Daoy (cell line): ENCODE data around the gene KIFAP3. TPM values are rescaled to one million over a fixed set of nuclear protein-coding genes. Genes with fewer than 3 reads are reported as not detected.
A peak's percentile ranks its signal among the peaks of the same experiment; 100 is the strongest.
"Not testable (repeated sequence)": the region's sequence is repeated elsewhere in the genome, so short reads cannot be mapped to it uniquely, and the experiment has no call there.

Source experiments
- DNase-seq: peaks from one replicate; pipeline ENCODE4 v3.0.0-alpha.2; 2015; ENCODE audit warnings: low read depth
- total RNA-seq: library from RNA; depleted of rRNA; stranded (reverse); fragments of >200 nt; shearing (Covaris generic); gene quantifications from 2 replicates; pipeline ENCODE4 v1.2.3, GENCODE V29; 2014; rRNA removed

The KIFAP3 gene
- total RNA-seq, 1 experiment from 2014 or later, result 21.9 TPM

DNA sequence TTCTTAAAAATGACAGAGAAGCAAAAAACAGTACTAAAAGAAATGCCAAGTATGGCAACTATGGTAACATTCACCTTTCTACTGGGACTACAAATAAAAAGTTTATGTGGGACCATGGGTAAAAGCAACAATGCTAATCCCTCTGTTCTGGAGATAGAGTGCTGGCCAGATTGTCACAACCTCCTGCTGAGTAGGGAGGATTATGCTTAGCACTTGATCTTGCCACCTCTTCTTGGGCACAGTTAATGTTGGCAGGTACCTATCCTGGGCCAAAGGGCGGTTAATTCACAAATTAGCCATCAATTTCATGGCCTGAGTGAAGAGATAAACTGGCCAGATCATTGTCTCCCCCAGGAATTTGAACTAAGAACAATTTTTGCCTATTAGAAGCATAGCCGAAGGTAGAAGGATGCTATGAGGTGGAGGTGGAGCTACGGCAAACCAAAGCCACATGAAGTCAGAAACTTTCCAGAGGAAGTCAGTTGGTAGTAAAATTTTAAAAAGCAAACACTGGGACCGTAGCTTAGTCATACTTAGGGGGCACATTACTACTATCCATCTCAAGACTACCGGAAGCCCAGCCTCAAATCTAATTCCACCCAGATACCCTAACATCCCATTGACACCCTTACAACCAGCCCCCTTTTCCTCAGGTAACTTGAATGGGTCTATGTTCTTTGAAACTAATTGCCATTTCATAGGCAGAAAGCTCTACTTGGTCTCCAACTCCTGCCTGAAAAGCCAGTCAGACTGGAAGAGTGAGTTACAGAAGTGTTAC, 183.5 kb downstream of the KIFAP3 start:
- peak; percentile 19 for DNase-seq

DNA sequence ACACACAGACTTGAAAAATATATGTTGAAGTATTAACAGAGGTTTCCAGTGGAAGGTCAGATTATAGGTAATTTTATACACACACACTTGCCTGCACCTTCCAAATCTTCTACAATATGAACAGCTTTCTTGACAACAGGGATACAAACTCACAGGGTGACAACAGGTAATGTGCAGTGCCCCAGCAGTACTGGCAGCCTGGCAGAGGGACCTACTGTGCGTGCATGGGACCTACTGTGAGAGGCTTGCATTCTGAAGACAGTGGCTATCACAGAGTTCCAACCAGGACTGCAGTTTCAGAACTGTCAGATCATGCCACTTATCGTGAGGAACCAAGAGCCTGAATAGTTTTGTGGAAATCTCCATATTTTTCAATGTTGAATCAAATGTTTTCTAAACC, 184.6 kb downstream of the KIFAP3 start:
- DNase-seq, result no peak

DNA sequence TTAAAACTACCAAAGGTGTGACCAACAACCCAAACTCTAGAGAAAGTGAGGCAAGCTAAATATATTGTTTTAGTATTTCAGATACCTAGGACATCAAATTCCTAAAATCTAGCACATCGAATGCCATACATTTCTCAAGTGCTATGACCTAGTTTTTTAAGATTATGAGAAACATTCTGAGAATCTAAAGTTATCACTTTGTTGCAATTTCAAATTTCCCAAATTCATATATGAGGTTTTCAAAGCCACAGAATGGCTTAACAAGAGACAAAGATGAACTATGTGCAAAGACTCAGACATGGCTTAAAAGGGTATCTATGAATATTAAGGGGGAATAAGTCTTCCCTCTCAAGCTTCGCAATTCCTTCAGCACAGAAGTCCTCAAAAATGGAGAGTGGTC, 187.6 kb downstream of the KIFAP3 start:
- DNase-seq, result no peak

DNA sequence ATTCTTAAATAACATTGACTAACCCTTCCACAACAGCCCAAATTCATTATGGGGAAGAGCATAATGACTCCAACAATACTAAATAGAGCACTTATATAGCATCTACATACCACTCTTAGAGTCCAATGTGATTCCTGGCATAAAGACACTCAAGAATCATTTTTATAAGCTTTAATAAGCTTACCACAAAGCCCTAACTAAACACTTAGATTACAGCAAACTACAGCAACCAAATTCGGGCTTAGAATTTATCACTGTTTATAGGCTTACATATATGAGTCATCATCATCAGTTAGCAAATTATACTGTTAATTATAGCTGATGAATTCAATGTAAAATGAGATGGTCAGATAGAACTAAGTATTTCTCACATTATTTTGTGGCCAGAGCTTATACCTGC, 188.1 kb downstream of the KIFAP3 start:
- no peak for DNase-seq

DNA sequence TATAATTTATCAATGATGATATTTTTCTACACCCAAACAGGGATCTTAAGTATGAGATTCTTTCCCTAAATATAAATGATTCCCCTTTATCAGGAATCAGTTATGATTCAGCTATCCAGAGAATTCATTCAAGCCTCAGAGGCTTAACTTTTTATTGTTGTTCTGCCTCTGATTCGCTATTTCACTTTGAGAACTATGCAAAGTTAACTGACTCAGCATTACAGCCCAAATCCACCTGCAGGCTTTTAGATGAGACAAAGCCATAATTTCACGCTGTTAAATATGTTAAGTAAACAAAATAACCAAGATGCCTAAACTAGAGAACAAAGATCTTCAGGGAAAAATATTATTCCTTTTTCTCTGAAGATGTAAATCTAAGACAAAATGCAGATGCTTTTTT, 189.3 kb downstream of the KIFAP3 start:
- no peak for DNase-seq

DNA sequence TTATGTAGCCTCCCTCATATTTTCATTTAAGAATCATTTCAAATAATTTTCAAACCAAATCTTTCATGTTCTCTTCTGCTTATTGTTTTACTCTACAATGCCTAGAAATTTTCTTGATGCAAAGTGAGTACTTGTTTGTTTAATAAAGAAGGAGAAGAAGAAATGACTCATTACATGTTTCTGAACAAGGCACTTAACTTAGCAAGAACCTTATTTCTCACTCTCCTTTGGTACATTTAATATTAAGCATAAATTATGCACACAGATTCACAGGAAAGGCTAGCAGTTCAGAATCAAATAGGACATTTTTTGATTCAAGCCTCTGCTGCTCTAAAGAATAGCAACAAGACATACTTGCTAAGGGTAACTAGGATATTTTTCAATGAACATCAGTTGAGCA, 189.9 kb downstream of the KIFAP3 start:
- DNase-seq, result no peak

DNA sequence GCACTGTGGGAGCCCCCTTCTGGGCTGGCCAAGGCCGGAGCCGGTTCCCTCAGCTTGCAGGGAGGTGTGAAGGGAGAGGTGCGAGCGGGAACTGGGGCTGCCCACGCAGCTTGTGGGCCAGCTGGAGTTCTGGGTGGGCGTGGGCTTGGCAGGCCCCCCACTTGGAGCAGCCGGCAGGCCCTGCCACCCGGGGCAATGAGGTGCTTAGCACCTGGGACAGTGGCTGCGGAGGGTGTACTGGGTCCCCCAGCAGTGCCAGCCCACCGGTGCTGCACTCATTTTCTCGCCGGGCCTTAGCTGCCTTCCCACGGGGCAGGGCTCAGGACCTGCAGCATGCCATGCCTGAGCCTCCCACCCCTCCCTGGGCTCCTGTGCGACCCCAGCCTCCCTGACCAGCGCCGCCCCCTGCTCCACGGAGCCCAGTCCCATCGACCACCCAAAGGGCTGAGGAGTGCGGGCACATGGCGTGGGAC, 192.4 kb downstream of the KIFAP3 start:
- no peak for DNase-seq

DNA sequence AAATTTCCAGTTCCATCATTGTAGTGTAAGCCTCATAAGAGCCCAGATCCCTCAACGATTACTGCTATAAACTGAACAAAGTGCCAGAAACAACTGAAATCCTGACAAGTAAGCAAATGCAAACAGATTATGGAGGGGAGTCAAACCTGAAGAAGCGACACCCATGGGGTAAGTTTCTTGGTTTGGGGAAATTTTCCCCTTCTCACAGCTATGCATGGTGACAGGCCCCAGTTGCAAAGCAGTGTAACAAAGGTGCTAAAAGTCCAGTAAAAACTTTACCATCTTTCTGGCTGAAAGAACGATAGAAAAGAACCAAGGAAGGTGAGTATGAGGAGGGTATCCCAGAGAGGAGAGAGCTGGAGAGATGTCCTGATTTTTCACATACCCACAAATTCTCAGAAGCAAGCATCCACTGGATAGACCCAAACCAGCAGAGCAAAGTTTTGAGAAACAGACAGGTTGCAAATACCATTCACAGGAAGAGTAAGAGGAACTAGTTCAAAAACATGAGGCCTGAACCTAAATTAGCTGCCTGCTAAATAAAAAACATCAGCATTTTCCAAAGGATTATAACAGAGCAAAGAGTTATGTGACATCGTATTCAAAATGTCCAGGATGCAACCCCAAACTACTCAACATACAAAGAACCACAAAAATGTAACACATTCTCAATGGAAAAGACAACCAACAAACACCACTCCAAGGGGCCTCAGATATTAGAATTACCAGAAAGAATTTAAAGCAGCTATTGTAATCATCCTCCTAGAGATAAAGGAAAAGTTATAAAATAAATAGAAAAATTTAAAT, 195.3 kb downstream of the KIFAP3 start:
- DNase-seq, result no peak

DNA sequence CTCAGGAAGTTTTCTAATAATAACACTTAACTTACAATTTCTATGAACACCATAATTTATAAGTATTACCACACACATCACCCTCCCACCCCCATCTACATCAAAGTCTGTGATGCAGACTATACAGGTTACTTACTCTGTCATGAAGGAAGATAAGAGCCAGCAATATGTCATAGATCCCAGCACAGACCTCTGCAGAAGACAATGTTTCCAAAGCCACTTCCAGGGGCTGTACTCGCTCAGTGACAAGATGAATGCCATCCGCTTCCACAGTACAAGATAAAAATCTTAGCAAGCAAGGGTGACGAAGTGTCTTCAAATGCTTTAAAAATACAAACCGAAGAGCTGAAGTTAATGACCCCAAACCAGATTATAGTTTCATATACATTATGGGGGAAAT, 196.0 kb downstream of the KIFAP3 start:
- DNase-seq, result no peak

DNA sequence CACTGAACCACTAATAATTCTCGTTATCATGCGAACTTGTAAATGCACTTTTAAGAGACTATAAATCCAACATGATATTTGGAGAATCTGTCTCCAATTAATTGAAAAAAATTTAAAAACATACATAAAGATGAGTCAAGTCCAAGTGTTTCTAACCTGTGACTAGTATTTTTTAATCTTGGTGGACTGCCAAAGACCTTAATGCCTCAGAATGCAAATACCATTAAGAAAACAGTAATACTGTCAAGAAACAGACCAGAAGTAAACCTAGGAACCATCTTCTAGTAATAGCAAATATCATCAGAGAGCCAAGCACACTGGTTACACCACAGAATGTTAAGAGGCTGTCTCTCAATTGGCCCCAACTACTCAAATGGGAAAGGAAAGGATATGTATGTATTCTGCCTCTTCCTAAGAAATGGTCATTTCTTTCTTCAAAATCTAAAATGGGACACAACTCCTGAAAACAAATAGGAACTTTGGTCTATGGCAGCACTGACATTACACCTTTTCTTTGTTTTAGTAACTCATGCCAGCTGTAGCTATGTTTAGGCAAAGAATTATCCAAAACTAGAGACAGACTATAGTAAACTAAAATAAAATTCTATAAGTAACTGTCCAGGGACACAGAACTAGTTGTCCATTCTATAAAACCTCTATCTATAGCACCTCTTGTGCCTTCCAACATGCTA, 196.5 kb downstream of the KIFAP3 start:
- DNase-seq, result no peak

DNA sequence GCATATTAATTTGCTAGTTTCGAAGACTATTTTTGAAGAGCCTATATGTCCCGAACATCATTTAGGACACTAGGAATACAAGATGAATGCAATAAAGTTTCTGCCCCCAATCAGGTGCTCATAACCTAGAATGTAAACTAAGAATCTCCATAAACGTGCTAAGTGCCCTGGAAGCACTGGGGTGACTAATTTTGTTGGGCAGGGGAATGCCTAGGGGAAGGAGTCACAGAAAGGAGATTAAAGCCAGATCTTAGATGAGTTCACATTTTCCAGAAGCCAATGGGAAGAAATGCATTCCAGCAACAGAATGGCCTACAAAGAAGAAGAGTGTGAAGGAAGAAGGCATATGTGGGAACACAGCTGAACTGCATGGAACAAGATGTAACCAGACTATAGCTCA, 200.3 kb downstream of the KIFAP3 start:
- DNase-seq, result no peak

DNA sequence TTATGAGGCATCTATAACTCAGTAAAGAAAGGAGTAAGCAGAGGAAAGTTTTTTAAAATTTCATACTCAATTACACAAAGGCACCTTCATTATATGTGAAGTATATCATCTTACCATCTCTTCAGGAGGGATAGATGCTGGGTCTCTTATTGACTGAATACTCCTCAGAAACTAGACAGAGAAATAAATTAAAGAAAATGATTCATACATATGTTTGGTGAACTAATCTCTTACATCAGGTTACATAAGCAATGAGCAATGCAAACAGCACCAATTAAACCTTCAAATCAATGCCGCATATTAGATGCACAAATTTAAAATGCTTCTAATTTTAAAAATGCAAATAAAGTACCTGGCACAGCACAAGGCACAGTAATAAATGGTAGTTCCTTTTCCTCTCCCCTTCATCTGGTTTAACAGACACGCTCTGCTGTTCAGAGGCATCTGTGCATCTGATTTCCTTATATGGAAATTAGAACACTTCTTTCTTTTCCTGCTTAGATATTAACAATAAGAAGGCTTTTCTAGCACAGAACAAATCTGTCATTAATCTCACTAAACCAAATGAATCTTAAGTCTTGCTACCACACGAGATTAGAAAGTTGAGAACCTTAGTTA, 200.8 kb downstream of the KIFAP3 start:
- DNase-seq, result no peak

DNA sequence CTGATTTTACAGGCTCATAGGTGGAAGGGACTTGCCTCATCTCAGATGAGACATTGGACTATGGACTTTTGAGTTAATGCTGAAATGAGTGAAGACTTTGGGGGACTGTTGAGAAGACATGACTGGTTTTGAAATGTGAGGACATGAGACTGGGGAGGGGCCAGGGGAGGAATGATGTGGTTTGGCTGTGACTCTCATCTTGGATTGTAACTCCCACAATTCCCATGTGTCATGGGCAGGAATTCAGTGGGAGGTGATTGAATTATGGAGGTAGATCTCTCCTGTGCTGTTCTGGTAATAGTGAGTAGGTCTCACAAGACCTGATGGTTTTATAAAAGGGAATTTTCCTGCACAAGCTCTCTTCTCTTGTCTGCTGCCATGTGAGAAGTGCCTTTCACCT, 201.6 kb downstream of the KIFAP3 start:
- DNase-seq, result no peak

DNA sequence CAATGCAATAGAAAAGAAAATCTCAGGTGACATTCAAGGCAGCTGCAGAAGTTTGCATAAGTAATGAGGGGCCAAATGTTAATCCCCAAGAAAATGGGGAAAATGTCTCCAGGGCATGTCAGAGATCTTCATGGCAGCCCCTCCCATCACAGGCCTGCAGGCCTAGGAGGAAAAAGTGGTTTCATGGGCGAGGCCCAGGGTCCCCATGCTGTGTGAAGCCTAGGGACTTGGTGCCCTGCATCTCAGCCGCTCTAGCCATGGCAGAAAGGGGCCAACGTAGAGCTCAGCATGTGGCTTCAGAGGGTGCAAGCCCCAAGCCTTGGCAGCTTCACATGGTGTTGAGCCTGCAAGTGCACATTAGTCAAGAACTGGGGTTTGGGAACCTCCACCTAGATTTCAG, 202.5 kb downstream of the KIFAP3 start:
- DNase-seq, result not testable (repeated sequence)

Other genes with a start within 250 kb of the KIFAP3 start
- 7.3 and 7.4 TPM in 2 replicates for gene SCYL3, start 180.8 kb downstream of the KIFAP3 start, total RNA-seq
- gene NTMT2, start 71.3 kb upstream of the KIFAP3 start, total RNA-seq, result not detected in 2 replicates